ENCODE results near the gene NUDT4. TPM values are rescaled to one million over a fixed set of nuclear protein-coding genes. Genes with fewer than 3 reads are reported as not detected.
"Not testable (repeated sequence)": the region's sequence is repeated elsewhere in the genome, so short reads cannot be mapped to it uniquely, and the experiment has no call there.

The NUDT4 gene
- total RNA-seq, 2 donors from 2014 or later, result 138 to 241 TPM

- no peak for DNase-seq (ENCODE audit: low spot score)
- H3K27me3 ChIP-seq (replicated peaks; ENCODE audit: insufficient read depth), result no peaks in the 10 kb centered on the region
- peak overlapping the region; percentile 2 to 46 for H3K27ac ChIP-seq
- no peaks in the 10 kb centered on the region for H3K9me3 ChIP-seq
- H3K4me1 ChIP-seq (replicated peaks), result peaks cover 23% of the 10 kb centered on the region
- H3K36me3 ChIP-seq, result no peaks in the 10 kb centered on the region
- intact Hi-C loops (cut with DNase I), result no loop called here
- TF ChIP-seq POLR2AphosphoS5 (IDR thresholded peaks at IDR 0.05) (no peak), POLR2A (IDR thresholded peaks at IDR 0.05) (no peak), CTCF (IDR thresholded peaks at IDR 0.05) (no peak)
- no peak overlapping the region for H3K4me3 ChIP-seq
- WGBS, result 39% methylated on average over 5 of the region's 5 CpGs
Observed at GRCh38 chr12:93427779-93428564, 50.2 kb downstream of the NUDT4 start.

GRCh38 chr12:93429448-93429847, 51.7 kb downstream of the NUDT4 start:
- Histone ChIP-seq H3K36me3 (no peaks in the 10 kb centered on the region), H3K4me1 (replicated peaks) (peaks cover 23% of the 10 kb centered on the region), H3K27me3 (replicated peaks; ENCODE audit: insufficient read depth) (no peaks in the 10 kb centered on the region), H3K9me3 (no peaks in the 10 kb centered on the region), H3K4me3 (no peak overlapping the region), H3K27ac (peak overlapping the region in 1 of 2 donors; percentile 46)
- TF ChIP-seq POLR2AphosphoS5 (IDR thresholded peaks at IDR 0.05), result peak; percentile 63
- TF ChIP-seq CTCF (IDR thresholded peaks at IDR 0.05), result no peak
- no peak for TF ChIP-seq POLR2A (IDR thresholded peaks at IDR 0.05)
- peak; percentile 27 for DNase-seq (ENCODE audit: low spot score)
- 37% methylated on average over 1 of the region's 1 CpG for WGBS
- intact Hi-C loops (cut with DNase I), result no loop called here

GRCh38 chr12:93429852-93430251, 52.1 kb downstream of the NUDT4 start:
- 78% methylated on average over 1 of the region's 1 CpG for WGBS
- intact Hi-C loops (cut with DNase I), result no loop called here
- no peaks in the 10 kb centered on the region for H3K36me3 ChIP-seq
- no peaks in the 10 kb centered on the region for H3K27me3 ChIP-seq (replicated peaks; ENCODE audit: insufficient read depth)
- no peaks in the 10 kb centered on the region for H3K9me3 ChIP-seq
- TF ChIP-seq CTCF (IDR thresholded peaks at IDR 0.05) (no peak), POLR2AphosphoS5 (IDR thresholded peaks at IDR 0.05) (no peak), POLR2A (IDR thresholded peaks at IDR 0.05) (no peak)
- H3K4me1 ChIP-seq (replicated peaks), result peaks cover 23% of the 10 kb centered on the region
- no peak for DNase-seq (ENCODE audit: low spot score)
- no peak overlapping the region for H3K4me3 ChIP-seq
- peak overlapping the region in 1 of 2 donors; percentile 46 for H3K27ac ChIP-seq

GRCh38 chr12:93430280-93430679, 52.6 kb downstream of the NUDT4 start:
- Histone ChIP-seq H3K4me3 (no peak overlapping the region), H3K9me3 (no peaks in the 10 kb centered on the region), H3K27me3 (replicated peaks; ENCODE audit: insufficient read depth) (no peaks in the 10 kb centered on the region), H3K36me3 (no peaks in the 10 kb centered on the region), H3K27ac (peak overlapping the region in 1 of 2 donors; percentile 46), H3K4me1 (replicated peaks) (peaks cover 23% of the 10 kb centered on the region)
- intact Hi-C loops (cut with DNase I), result no loop called here
- TF ChIP-seq POLR2A (IDR thresholded peaks at IDR 0.05) (no peak), CTCF (IDR thresholded peaks at IDR 0.05) (no peak)
- no peak for DNase-seq (ENCODE audit: low spot score)
- 84% methylated on average over 4 of the region's 4 CpGs for WGBS

GRCh38 chr12:93432031-93432430, 54.3 kb downstream of the NUDT4 start:
- H3K9me3 ChIP-seq; H3K36me3 ChIP-seq; intact Hi-C loops (cut with DNase I); H3K4me3 ChIP-seq; H3K27me3 ChIP-seq (replicated peaks; ENCODE audit: insufficient read depth); DNase-seq (ENCODE audit: low spot score): not testable (repeated sequence)
- Histone ChIP-seq H3K4me1 (replicated peaks) (peaks cover 19% of the 10 kb centered on the region), H3K27ac (peak overlapping the region in 1 of 2 donors; percentile 43)
- WGBS, result 88% methylated on average over 6 of the region's 6 CpGs

All from prostate gland (tissue), 2 donors.